Erythroblast (primary cell): ENCODE data around the gene MYL4.
"Not testable (repeated sequence)": the region's sequence is repeated elsewhere in the genome, so short reads cannot be mapped to it uniquely, and the experiment has no call there.

ENCODE experiments used
- DNase-seq, 2 experiments: peaks; one replicate each; lab custom pipeline; 2025; lab: John Stamatoyannopoulos, UW
- GATA1 ChIP-seq: IDR thresholded peaks from 2 replicates; pipeline ENCODE4 v1.6.1; 2011; ENCODE audit warnings: low read depth, mild to moderate bottlenecking, control low read depth, low read length, moderate library complexity
- POLR2A ChIP-seq: IDR thresholded peaks from 2 replicates; pipeline ENCODE4 v1.6.1; 2011; ENCODE audit warnings: mild to moderate bottlenecking, low read length

MYL4 gene

DNA sequence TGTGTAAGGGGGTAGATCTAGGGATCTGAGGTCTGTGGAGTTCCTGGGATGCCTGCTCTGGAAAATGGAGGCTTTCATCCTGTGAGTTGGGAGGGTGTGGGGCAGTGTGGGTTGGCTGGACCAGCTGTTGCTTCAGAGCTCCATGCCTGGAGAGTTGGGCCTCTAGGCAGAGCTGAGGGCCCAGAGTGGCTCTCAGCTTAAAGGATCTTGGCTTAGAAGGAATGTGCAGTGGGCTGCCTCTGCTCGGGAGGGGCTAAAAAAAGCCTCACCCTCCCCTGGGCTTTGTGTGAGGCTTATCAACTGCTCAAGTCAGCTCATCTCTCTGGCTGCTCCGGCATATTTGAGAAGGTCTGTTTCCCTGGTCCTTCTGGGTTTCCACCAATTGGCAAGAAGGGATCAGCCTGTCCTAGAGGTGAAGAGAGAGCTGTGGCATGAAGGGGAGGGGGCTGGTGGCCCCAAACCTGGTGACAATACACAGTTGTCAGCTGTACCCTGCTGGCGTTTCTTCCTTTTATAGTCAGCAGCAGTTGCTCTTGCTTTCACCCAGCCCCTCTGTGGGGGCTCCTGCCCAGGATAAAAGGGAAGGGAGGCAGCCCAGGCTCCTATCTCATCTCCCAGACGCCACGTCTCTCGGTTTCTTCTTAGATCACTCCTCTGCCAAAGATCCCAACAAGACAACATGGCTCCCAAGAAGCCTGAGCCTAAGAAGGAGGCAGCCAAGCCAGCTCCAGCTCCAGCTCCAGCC, at the start of gene MYL4:
Gene MYL4 (plus strand): TSS at position 605 of the 745 bp plus-strand sequence. CDS start 75 bp downstream, at position 680.
- DNase-seq = peak; percentile 80 to 90
- TF ChIP-seq POLR2A = peak; percentile 79
- TF ChIP-seq GATA1 = no peak

DNA sequence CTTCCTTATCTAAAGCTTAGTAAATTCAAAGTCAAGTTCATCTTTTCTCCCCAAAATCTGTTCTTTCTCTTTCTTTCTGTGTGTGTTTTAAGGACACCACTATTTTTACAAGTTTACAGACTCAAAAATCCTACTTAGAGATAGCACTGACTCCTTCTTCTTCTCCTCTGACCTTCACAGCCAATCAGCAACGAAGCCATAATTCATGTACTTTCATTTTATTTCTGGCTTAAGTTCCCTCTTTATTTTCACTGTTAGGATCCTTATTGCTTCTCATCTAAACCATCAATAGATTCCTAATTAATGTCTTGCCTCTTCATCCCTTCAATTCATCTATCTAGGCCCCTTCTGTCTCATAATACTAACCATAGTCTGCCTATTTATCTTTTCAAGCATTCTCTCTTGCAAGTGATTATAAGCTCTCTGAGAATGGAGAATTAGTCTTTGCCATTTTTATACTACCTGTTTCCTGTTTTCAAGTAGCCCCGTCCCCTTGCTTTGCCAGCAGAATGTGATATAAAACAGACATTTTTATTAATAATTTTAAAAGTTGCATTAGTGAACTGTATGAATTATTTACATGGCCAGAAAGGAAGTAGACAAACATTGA, 47.0 kb upstream of the MYL4 start:
- DNase-seq = no peak
- no peak for TF ChIP-seq GATA1
- TF ChIP-seq POLR2A = no peak

DNA sequence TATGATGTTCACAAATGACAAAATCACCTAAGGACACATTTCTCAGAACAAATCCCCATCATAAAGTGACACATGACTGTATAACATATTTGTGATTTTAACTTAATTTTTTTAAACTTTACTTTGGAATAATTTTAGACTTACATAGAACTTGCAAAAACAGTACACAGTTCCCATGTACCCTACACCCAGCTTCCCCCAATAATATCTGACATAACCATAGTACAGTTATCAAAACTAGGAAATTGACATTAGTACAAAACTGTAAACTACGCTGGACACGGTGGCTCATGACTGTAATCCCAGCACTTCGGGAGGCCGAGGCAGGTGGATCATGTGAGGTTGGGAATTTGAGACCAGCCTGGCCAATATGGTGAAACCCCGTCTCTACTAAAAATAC, 44.9 kb upstream of the MYL4 start:
- TF ChIP-seq POLR2A (no peak), GATA1 (no peak)
- DNase-seq = no peak

DNA sequence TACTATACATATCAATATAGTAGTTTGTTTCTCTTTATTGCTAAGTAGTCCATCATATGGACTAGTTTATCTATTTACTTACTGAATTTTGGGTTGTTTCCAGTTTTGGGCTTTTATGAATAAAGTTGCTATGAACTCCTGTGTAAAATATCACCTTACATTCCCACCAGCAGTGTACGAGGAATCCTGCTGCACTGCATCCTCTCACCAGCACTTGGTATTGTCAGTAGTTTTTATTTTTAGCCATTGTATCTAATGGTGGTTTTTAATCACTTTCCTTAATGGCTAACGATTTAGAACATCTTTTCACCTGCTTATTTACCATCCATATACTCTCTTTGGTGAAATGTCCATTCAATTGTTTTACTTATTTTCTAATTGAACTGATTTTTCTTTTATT, 44.0 kb upstream of the MYL4 start:
- no peak for TF ChIP-seq POLR2A
- no peak for DNase-seq

DNA sequence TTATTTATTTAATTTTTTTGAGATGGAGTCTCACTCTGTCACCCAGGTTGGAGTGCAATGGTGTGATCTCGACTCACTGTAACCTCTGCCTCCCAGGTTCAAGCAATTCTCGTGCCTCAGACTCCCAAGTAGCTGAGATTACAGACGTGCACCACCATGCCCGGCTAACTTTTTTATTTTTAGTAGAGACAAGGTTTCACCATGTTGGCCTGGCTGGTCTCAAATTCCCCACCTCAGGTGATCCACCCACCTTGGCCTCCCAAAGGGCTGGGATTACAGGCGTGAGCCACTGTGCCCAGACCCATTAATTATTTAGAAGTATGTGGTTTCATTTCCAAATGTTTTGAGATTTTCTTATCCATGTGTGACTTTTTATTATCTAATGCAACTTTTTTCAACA, 42.3 kb upstream of the MYL4 start:
- not testable (repeated sequence) for DNase-seq

DNA sequence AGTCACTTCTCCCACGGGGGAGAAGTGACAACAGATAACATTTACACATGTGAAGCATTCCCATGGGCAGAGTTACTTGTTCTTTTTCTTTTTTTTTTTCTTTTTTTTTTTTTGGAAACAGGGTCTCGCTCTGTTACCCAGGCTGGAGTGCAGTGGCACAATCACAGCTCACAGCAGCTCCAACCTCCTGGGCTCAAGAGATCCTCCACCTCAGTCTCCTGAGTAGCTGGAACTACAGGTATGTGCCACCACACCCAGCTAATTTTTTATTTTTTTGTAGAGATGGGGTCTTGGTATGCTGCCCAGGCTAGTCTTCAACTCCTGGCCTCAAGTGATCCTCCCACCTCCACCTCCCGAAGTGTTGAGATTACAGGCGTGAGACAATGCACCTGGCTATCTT, 40.3 kb upstream of the MYL4 start:
- not testable (repeated sequence) for DNase-seq

DNA sequence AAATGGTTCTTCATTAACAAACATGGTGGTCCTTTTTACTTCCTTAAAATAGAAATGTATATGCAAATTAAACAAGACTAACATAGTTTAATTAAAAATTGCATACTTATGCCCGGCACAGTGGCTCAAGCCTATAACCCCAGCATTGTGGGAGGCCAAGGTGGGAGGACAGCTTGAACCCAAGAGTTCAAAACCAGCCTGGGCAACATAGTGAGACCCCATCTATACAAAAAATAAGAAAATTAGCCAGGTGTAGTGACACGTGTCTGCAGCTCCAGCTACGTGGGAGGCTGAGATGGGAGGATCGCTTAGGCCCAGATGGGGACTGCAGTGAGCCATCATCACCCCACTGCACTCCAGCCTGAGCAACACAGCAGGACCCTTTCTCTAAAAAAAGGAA, 38.4 kb upstream of the MYL4 start:
- TF ChIP-seq GATA1 (no peak), POLR2A (no peak)
- DNase-seq = no peak

DNA sequence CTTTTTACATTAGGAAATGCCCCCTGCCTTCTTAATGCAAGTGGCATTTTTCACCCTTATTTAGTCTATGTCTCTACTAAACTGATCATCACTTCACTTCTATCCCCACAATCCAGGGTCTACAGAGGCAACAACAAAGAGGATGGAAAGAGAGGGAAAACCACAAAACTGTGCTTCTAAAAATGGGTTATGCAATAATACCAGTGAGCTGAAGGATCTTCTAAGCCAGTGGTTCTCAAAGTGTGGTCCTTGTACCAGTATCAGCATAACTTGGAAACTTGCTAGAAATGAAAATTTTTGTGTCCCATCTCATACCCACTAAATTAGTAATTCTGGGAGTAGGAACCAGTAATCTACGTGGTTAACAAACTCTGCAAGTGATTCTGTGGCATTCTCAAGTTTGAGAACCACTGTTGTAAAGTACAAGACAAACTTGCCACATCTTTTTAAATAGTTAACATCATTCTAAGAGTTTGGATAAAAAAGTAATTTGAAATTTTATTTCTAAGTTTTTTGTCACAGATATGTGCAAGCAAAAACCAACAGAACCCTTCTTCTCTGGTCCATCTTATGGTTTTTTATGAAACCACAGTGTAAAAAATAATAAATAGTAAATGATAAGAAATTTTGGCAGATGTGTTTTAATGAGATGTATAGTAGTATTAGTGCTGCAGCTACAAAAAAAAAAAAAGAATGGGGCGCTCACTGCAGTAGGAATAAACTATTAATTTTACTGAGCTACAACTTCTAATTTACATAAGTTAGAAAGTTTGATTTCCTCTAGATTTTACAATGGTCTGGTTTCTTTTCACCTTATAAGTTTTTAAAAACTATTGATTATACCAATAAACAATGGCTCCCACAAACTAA, 36.2 kb upstream of the MYL4 start:
- no peak for TF ChIP-seq GATA1
- TF ChIP-seq POLR2A = no peak
- DNase-seq = no peak

DNA sequence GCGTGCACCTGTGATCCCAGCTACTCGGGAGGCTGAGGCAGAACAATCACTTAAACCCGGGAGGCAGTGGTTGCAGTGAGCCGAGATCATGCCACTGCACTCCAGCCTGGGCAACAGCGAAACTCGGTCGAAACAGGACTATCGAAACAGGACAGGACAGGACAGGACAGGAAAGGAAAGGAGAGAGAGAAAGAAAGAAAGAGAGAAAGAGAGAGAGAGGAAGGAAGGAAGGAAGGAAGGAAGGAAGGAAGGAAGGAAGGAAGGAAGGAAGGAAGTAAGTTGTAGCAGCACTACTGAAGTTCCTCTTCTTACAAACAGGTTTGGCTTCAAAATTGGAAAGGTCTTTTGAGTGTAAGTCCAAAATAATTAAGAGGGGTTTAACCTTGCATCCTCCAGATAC, 34.3 kb upstream of the MYL4 start:
- DNase-seq = not testable (repeated sequence)

DNA sequence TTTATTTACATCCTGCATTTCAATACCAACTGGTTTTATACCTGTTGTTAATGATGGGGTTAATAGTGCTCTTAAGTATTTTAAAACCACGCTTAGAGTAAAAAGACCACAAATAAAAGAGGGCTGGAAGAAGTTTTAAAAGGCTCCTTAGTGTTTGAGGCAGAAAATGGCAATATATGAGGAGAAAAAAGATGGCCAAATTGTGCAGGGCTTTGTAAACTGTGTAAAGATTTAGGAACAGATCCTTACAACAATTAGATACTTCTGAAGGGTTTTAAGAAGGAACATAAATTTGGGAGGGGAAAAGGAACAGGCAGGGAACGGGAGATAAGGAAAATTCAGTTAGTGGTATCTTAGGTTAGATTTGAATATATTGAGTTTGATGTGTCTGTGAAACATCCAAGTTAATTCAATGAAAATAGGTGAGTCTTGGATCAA, 32.7 kb upstream of the MYL4 start:
- no peak for DNase-seq
- TF ChIP-seq GATA1 = no peak
- TF ChIP-seq POLR2A = peak; percentile 30

DNA sequence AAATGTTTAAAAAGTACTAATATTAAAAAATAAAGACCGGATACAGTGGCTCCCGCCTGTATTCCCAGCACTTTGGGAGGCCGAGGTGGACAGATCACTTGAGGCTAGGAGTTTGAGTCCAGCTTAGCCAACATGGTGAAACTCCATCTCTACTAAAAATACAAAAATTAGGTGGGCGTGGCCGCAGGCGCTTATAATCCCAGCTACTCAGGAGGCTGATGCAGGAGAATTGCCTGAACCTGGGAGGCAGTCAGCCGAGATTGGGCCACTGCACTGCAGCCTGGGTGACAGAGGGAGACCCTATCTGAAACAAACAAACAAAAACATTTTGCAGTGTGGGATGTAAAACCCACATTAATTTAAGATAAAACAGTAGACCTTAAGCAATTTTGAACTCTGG, 31.9 kb upstream of the MYL4 start:
- no peak for TF ChIP-seq GATA1
- no peak for TF ChIP-seq POLR2A
- DNase-seq = no peak

DNA sequence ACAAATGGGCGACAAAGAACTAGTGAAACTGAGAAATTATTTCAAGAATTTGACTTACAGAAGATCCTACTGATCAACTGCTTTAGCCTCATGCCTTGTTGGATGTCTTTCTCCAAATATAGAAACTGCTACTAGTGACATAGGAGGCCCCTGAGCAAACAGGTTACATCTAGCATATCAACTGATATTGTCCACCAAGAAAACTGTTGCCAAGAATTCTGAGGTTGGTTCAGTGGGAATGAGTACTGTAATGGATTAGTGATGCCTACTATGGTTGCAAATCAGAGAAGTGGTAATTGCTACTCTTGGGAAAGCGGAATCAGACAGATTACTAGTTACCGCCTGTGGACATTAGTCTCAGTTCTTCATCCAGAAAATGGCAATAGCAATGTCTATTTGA, 30.0 kb upstream of the MYL4 start:
- TF ChIP-seq POLR2A (no peak), GATA1 (no peak)
- no peak for DNase-seq

DNA sequence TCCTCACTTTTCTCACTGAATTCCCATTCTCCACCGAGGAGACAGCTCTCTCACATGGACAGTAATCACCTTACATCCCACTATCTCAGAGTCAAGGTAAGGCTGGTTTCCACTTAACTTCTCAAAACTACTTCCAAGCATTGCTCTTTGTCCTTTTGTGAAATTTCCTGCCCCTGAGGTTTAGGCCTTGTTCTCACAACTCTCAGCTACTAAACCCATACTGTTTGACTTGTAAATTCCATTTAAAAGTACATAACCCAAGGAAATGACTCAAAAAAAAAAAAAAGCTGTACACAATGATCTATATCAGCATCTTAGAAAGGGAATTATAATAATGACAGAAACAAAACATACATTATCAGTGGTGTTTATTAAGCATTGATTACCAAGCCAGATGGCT, 28.8 kb upstream of the MYL4 start:
- DNase-seq = no peak
- TF ChIP-seq GATA1 (no peak), POLR2A (no peak)

DNA sequence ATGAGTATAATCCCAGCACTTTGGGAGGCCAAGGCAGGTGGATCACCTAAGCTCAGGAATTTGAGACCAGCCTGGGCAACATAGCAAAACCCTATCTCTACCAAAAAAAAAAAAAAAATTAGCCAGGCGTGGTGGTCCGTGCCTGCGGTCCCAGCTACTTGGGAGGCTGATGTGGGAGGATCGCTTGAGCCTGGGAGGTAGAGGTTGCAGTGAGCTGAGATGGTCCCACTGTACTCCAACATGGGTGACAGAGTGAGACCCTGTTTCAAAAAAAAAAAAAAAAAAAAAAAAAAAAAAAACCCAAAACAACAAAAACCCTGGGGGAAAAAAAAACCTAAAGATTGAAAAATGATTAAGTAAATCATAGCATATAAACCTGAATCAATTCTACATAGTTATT, 28.2 kb upstream of the MYL4 start:
- not testable (repeated sequence) for DNase-seq
